Caco-2 (cell line): ENCODE measurements around the gene CASP1. TPM values are rescaled to one million over a fixed set of nuclear protein-coding genes. Genes with fewer than 3 reads are reported as not detected.
"Not testable (repeated sequence)": the region's sequence is repeated elsewhere in the genome, so short reads cannot be mapped to it uniquely, and the experiment has no call there.

Experiments used
- Bru-seq: library from RNA; stranded (reverse); fragments of 400-500 nt; gene quantifications from one replicate; lab custom pipeline; 2021; lab: Mats Ljungman, UMichigan
- BruChase-seq, 2 experiments: library from RNA; stranded (reverse); fragments of 400-500 nt; gene quantifications; one replicate each; lab custom pipeline; 2021; lab: Mats Ljungman, UMichigan
- BruUV-seq: library from RNA; stranded (reverse); fragments of 400-500 nt; replicated peaks from 2 replicates; lab custom pipeline; 2021; lab: Mats Ljungman, UMichigan
- CTCF ChIA-PET: fragments of 300-600 bp; sonication (Branson Sonifier 250); formaldehyde crosslinking; loops from one replicate; lab custom pipeline; 2022; ENCODE audit warnings: antibody characterized with exemption; lab: Charles Lee
- POLR2A ChIA-PET: fragments of 300-600 bp; sonication (Branson Sonifier 250); formaldehyde crosslinking; loops from one replicate; lab custom pipeline; 2022; ENCODE audit warnings: antibody characterized with exemption; lab: Charles Lee
- DNase-seq, 2 experiments: peaks; one replicate each; pipeline versions ENCODE4 v3.0.0 to v3.0.0-alpha.2; 2020 to 2022
- H3K27me3 ChIP-seq: replicated peaks from 2 replicates; pipeline ENCODE4 v1.6.0; 2011; ENCODE audit warnings: low read length; ENCODE audit not compliant: control insufficient read depth, insufficient read depth
- H3K36me3 ChIP-seq: 2 replicates; pipeline ENCODE4 v1.5.1; 2011; ENCODE audit warnings: low read length; ENCODE audit not compliant: control insufficient read depth, insufficient read depth
- H3K4me1 ChIP-seq: fragments of 250-450 bp; sonication (Bioruptor Pico); 2 replicates; pipeline ENCODE4 v1.5.1; 2020; ENCODE audit warnings: mild to moderate bottlenecking
- H3K4me3 ChIP-seq: 2 replicates; pipeline ENCODE4 v1.5.1; 2011; ENCODE audit warnings: low read depth, mild to moderate bottlenecking, control low read depth, low read length
- H3K9me3 ChIP-seq: fragments of 250-450 bp; sonication (Bioruptor Pico); 2 replicates; pipeline ENCODE4 v1.5.1; 2020; ENCODE audit warnings: mild to moderate bottlenecking, moderate library complexity
- H3K27ac Mint-ChIP-seq: one replicate; pipeline ENCODE4 v1.8.0; 2022; ENCODE audit warnings: mixed read lengths; ENCODE audit not compliant: unreplicated experiment
- H3K27me3 Mint-ChIP-seq: one replicate; pipeline ENCODE4 v1.8.0; 2022; ENCODE audit warnings: mixed read lengths; ENCODE audit not compliant: insufficient read depth, unreplicated experiment
- H3K36me3 Mint-ChIP-seq: one replicate; pipeline ENCODE4 v1.8.0; 2022; ENCODE audit warnings: mild to moderate bottlenecking, mixed read lengths; ENCODE audit not compliant: insufficient read depth, unreplicated experiment
- H3K4me1 Mint-ChIP-seq: one replicate; pipeline ENCODE4 v1.8.0; 2022; ENCODE audit warnings: low read depth, mixed read lengths; ENCODE audit not compliant: unreplicated experiment
- H3K4me3 Mint-ChIP-seq: one replicate; pipeline ENCODE4 v1.8.0; 2022; ENCODE audit warnings: mild to moderate bottlenecking, moderate library complexity, mixed read lengths; ENCODE audit not compliant: unreplicated experiment
- H3K9me3 Mint-ChIP-seq: one replicate; pipeline ENCODE4 v1.8.0; 2022; ENCODE audit warnings: mixed read lengths; ENCODE audit not compliant: unreplicated experiment
- intact Hi-C: fragments of 100-400 bp; cut with micrococcal nuclease; formaldehyde crosslinking; loops from one replicate; pipeline ENCODE4 v1.10.0; 2022; ENCODE audit not compliant: unreplicated experiment
- long read RNA-seq: library from polyadenylated mRNA; stranded (forward); transcript quantifications from one replicate; pipeline ENCODE4 v2.0.0, GENCODE V29; 2022
- total RNA-seq: library from RNA; stranded (reverse); gene quantifications from 2 replicates; pipeline ENCODE4 v1.2.3, GENCODE V29; 2022
- TF ChIP-seq, protein P1 (sequence below), 2 experiments: fragments of 200-600 bp in 1 of 2; IDR thresholded peaks; 1 replicate in 1 of 2; 2 replicates in 1 of 2; pipeline versions ENCODE4 v1.5.1 to v1.8.0; 2011 to 2022; ENCODE audit warnings: antibody characterized with exemption in 1 of 2, control low read depth in 1 of 2, inconsistent platforms in 1 of 2, low read depth in 1 of 2, low read length in 1 of 2, mild to moderate bottlenecking in 1 of 2, moderate library complexity in 1 of 2; ENCODE audit not compliant: insufficient read depth in 1 of 2, severe bottlenecking in 1 of 2, unreplicated experiment in 1 of 2

The CASP1 gene
- 0.86 and 1.4 TPM in 2 replicates for total RNA-seq
- percentile 22 among the genes with signal in this experiment for Bru-seq, nascent RNA
- percentile 23 among the genes with signal in this experiment for BruChase-seq, experiment 1, labeled RNA remaining after a 2-hour chase
- percentile 28 among the genes with signal in this experiment for BruChase-seq, experiment 2, labeled RNA remaining after a 6-hour chase
- long read RNA-seq, result 0 reads

DNA sequence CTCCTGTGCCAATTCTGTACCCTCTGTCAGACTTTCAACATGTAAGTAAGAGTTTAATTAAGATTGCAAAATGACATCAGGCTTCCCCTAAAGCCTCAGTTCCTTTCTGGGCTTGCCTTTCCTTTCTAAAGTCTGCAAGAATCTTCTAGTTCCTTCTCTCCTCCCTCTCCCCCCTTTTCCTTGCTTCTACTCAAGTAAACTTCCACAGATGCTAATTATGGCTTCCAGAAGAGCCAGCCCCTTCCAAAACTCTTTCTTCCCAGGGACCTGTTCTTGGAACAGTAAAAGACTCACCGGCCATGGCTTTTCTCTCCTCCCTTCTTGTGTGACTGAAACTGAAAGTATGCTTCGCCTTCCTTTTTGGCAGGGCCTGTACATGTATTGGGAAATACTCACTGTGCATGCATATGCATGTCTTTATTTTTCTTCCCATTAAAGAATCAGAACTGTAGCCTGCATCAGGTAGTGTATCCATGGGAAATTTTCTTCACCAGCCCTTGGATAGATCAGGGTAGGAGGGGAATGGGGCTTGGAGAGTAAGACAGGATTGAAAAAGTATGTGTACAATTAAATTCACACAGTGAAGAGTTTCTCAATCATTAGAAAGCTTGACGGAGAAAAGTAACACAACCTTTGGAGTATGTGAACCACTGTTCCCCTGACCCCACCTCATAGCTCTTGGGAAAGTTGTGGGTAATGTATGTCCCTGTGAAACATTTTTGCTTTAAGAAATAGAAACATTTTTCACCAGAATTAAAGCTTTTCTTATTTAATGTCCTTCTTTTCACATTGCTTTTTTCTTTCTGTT, at the start of gene CASP1:
Gene CASP1 (minus strand): TSS at position 332 of the 808 bp plus-strand sequence. CDS start 31 bp downstream, at position 301.
- ChIA-PET CTCF (no interaction called here), POLR2A (no interaction called here)
- intact Hi-C loops, result no loop called here
- peaks cover 4% of the 10 kb centered on the region for H3K4me1 ChIP-seq
- H3K27me3 ChIP-seq, result no peaks in the 10 kb centered on the region
- no peak within 1 kb of the TSS for H3K4me3 Mint-ChIP-seq
- no peak within 1 kb of the TSS for H3K4me3 ChIP-seq
- no peaks in the 10 kb centered on the region for H3K36me3 ChIP-seq
- TF ChIP-seq, protein P1, sequence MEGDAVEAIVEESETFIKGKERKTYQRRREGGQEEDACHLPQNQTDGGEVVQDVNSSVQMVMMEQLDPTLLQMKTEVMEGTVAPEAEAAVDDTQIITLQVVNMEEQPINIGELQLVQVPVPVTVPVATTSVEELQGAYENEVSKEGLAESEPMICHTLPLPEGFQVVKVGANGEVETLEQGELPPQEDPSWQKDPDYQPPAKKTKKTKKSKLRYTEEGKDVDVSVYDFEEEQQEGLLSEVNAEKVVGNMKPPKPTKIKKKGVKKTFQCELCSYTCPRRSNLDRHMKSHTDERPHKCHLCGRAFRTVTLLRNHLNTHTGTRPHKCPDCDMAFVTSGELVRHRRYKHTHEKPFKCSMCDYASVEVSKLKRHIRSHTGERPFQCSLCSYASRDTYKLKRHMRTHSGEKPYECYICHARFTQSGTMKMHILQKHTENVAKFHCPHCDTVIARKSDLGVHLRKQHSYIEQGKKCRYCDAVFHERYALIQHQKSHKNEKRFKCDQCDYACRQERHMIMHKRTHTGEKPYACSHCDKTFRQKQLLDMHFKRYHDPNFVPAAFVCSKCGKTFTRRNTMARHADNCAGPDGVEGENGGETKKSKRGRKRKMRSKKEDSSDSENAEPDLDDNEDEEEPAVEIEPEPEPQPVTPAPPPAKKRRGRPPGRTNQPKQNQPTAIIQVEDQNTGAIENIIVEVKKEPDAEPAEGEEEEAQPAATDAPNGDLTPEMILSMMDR (IDR thresholded peaks at IDR 0.05; ENCODE audit: insufficient read depth in 1 of 2, low read depth in 1 of 2, low read length in 1 of 2, severe bottlenecking in 1 of 2, unreplicated experiment in 1 of 2), result no peak
- no peaks in the 10 kb centered on the region for H3K9me3 ChIP-seq
- no peaks in the 10 kb centered on the region for H3K27me3 Mint-ChIP-seq
- no TSS peak for BruUV-seq
- no peak within 1 kb of the TSS for H3K27ac Mint-ChIP-seq
- peaks cover 16% of the 10 kb centered on the region for H3K9me3 Mint-ChIP-seq
- no peaks in the 10 kb centered on the region for H3K36me3 Mint-ChIP-seq
- no peak for DNase-seq
- H3K4me1 Mint-ChIP-seq, result peaks cover 11% of the 10 kb centered on the region

DNA sequence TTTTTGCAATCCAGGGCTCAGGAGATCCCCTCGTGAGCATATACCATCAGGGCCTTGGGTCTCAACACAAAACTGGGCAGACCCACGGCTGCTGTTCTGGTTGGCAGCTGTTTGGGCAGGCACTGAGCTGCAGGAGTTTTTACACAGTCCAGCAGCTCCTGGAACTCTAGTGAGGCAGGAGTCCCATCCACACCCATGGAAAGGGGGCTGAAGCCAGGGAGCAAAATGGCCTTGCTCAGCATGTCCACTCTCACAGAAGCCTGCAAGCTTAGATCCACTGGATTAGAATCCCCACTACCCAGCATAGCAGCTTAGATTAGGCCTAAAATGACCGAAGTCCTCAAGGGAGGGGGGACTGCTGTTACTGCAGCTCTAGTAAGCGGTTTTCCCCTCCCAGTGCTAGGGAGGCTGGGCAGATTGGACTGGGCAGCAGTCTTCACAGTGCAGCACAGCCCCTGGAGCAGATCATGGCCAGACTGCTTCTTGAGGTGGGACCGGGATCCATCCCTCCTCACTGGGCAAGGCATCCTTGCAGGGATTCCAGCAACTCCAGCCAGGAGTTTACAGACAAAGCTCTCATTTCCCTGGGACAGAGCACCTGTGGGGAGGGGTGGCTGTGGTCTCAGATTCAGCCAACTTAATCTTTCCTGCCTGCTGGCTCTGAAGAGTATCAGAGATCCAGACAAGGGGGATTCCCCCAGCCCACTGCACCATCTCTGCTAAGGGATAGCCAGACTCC, 46.6 kb upstream of the CASP1 start:
- DNase-seq, result no peak
- BruUV-seq, result no TSS peak
- ChIA-PET CTCF (no interaction called here), POLR2A (no interaction called here)
- Mint-ChIP-seq H3K27me3 (no peaks in the 10 kb centered on the region), H3K4me3 (no peak overlapping the region), H3K27ac (no peak overlapping the region), H3K4me1 (peaks cover 7% of the 10 kb centered on the region), H3K9me3 (peaks cover 9% of the 10 kb centered on the region), H3K36me3 (no peaks in the 10 kb centered on the region)
- intact Hi-C loops, result no loop called here
- Histone ChIP-seq H3K27me3 (no peaks in the 10 kb centered on the region), H3K4me1 (no peaks in the 10 kb centered on the region), H3K36me3 (no peaks in the 10 kb centered on the region), H3K9me3 (no peaks in the 10 kb centered on the region), H3K4me3 (no peak overlapping the region)
- TF ChIP-seq, protein P1 (IDR thresholded peaks at IDR 0.05; ENCODE audit: insufficient read depth in 1 of 2, low read depth in 1 of 2, low read length in 1 of 2, severe bottlenecking in 1 of 2, unreplicated experiment in 1 of 2), result no peak

DNA sequence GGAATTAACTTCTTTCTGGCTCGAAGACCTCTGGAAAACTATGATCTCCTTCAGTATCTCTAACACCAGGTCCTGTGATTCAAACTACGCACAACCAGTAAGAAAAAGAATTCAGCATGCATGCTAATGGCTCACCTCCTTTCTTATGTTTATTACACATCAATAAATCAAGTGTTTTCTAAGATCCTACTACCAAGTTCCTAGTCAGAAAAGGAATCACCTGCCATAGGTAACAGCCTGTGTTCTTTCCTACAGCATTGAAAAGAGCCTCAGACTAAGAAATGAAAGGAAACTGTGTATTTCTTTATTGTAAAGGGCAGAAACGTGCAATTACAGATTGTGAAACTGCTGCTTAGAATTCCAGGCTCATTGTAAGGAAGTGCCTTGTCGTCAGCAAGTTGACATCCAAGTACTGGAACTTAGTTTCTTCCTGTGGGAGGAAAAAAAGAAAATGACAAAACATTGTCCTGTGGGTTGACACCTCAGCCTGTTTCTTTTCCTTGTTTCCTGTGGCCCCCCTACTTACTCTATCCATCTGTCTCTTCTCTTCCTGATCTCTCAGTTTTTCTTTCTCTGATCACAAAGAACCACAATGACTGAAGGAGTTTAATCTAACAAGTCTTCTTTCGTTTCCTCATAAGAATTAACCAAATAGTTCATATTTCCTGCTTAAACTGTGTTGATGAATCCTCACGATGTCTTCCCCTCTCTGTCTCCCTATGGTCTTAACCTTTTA, 45.4 kb upstream of the CASP1 start:
- H3K36me3 ChIP-seq, H3K4me3 Mint-ChIP-seq, H3K27me3 Mint-ChIP-seq, POLR2A ChIA-PET, intact Hi-C loops, H3K27ac Mint-ChIP-seq, BruUV-seq, DNase-seq, H3K4me1 Mint-ChIP-seq, H3K36me3 Mint-ChIP-seq, H3K4me3 ChIP-seq, H3K9me3 ChIP-seq, H3K4me1 ChIP-seq, H3K9me3 Mint-ChIP-seq, CTCF ChIA-PET, H3K27me3 ChIP-seq: not testable (repeated sequence)
